SK-N-SH treated with all-trans-retinoic acid at 6 μM for 48 hours (cell line): ENCODE results near the gene TMC3.
A peak's percentile ranks its signal among the peaks of the same experiment; 100 is the strongest.

Experiments
- ATAC-seq: fragments of 200-7000 bp; cut with Tn5 transposase; 3 replicates; pipeline ENCODE4 v1.9.1; 2020; ENCODE audit warnings: mild to moderate bottlenecking, moderate library complexity
- ARNTL ChIP-seq: fragments of 450-650 bp; formaldehyde crosslinking; IDR thresholded peaks from 2 replicates; pipeline ENCODE4 v1.5.0; 2020; ENCODE audit warnings: low read depth, mild to moderate bottlenecking, moderate library complexity, borderline replicate concordance
- BACH2 ChIP-seq: fragments of 250-450 bp; sonication (Bioruptor Pico); IDR thresholded peaks from 2 replicates; pipeline ENCODE4 v1.9.0; 2021; ENCODE audit warnings: mild to moderate bottlenecking, borderline replicate concordance
- CREB5 ChIP-seq: fragments of 250-450 bp; sonication (Bioruptor Pico); IDR thresholded peaks from 2 replicates; pipeline ENCODE4 v1.5.1; 2020; ENCODE audit warnings: low read depth, mild to moderate bottlenecking, moderate library complexity
- CSDC2 ChIP-seq: fragments of 250-450 bp; sonication (Bioruptor Pico); IDR thresholded peaks from 2 replicates; pipeline ENCODE4 v1.5.0; 2020; ENCODE audit warnings: mild to moderate bottlenecking, moderate library complexity
- CSRNP3 ChIP-seq: fragments of 250-450 bp; sonication (Bioruptor Pico); IDR thresholded peaks from 2 replicates; pipeline ENCODE4 v1.5.1; 2021; ENCODE audit warnings: mild to moderate bottlenecking, moderate library complexity
- ESRRG ChIP-seq: fragments of 250-450 bp; sonication (Bioruptor Pico); IDR thresholded peaks from 2 replicates; pipeline ENCODE4 v1.6.1; 2021; ENCODE audit warnings: mild to moderate bottlenecking
- GLIS3 ChIP-seq: fragments of 250-450 bp; sonication (Bioruptor Pico); IDR thresholded peaks from 2 replicates; pipeline ENCODE4 v1.5.0; 2020; ENCODE audit warnings: mild to moderate bottlenecking, moderate library complexity
- ISL1 ChIP-seq: fragments of 250-450 bp; sonication (Bioruptor Pico); IDR thresholded peaks from 2 replicates; pipeline ENCODE4 v2.1.2; 2022; ENCODE audit warnings: mild to moderate bottlenecking, moderate library complexity
- OSR1 ChIP-seq: fragments of 250-450 bp; sonication (Bioruptor Pico); IDR thresholded peaks from 2 replicates; pipeline ENCODE4 v1.8.0; 2022; ENCODE audit warnings: moderate library complexity, mild to moderate bottlenecking, inconsistent platforms
- PATZ1 ChIP-seq: fragments of 250-450 bp; sonication (Bioruptor Pico); IDR thresholded peaks from 2 replicates; pipeline ENCODE4 v1.8.0; 2020; ENCODE audit warnings: mild to moderate bottlenecking, moderate library complexity, borderline replicate concordance
- PPARA ChIP-seq: fragments of 250-450 bp; sonication (Bioruptor Pico); IDR thresholded peaks from 2 replicates; pipeline ENCODE4 v1.5.0; 2020; ENCODE audit warnings: mild to moderate bottlenecking, borderline replicate concordance
- RARB ChIP-seq: fragments of 250-450 bp; sonication (Bioruptor Pico); IDR thresholded peaks from 2 replicates; pipeline ENCODE4 v1.8.0; 2021; ENCODE audit warnings: mild to moderate bottlenecking, moderate library complexity
- SNAI2 ChIP-seq: fragments of 250-450 bp; sonication (Bioruptor Pico); IDR thresholded peaks from 2 replicates; pipeline ENCODE4 v1.5.0; 2020; ENCODE audit warnings: mild to moderate bottlenecking, moderate library complexity
- TCF4 ChIP-seq: fragments of 250-450 bp; sonication (Bioruptor Pico); IDR thresholded peaks from 2 replicates; pipeline ENCODE4 v1.8.0; 2021; ENCODE audit warnings: mild to moderate bottlenecking, moderate library complexity, borderline replicate concordance
- TOX ChIP-seq: fragments of 250-450 bp; sonication (Bioruptor Pico); IDR thresholded peaks from 2 replicates; pipeline ENCODE4 v1.8.0; 2021; ENCODE audit warnings: mild to moderate bottlenecking, moderate library complexity, borderline replicate concordance
- TSHZ2 ChIP-seq: fragments of 250-450 bp; sonication (Bioruptor Pico); IDR thresholded peaks from 2 replicates; pipeline ENCODE4 v1.5.0; 2020; ENCODE audit warnings: mild to moderate bottlenecking, moderate library complexity
- ZC3H10 ChIP-seq: fragments of 250-450 bp; sonication (Bioruptor Pico); IDR thresholded peaks from 2 replicates; pipeline ENCODE4 v1.5.1; 2021; ENCODE audit warnings: mild to moderate bottlenecking, moderate library complexity
- ZNF565 ChIP-seq: fragments of 450-650 bp; formaldehyde crosslinking; conservative IDR thresholded peaks from 2 replicates; pipeline ENCODE4 v1.5.0; 2020; ENCODE audit warnings: low read depth, mild to moderate bottlenecking, moderate library complexity
- ZNF70 ChIP-seq: fragments of 450-650 bp; formaldehyde crosslinking; IDR thresholded peaks from 2 replicates; pipeline ENCODE4 v1.5.0; 2020; ENCODE audit warnings: mild to moderate bottlenecking, moderate library complexity
- ZNF8 ChIP-seq: fragments of 450-650 bp; formaldehyde crosslinking; IDR thresholded peaks from 2 replicates; pipeline ENCODE4 v1.5.0; 2020; ENCODE audit warnings: mild to moderate bottlenecking, moderate library complexity

Gene TMC3

GRCh38 chr15:81341351-81341750, 32.7 kb downstream of the TMC3 start:
- TF ChIP-seq CSDC2 (CRISPR knock-in tag) = no peak
- TF ChIP-seq ZNF8 (CRISPR knock-in tag) = no peak
- ATAC-seq = no peak

DNA sequence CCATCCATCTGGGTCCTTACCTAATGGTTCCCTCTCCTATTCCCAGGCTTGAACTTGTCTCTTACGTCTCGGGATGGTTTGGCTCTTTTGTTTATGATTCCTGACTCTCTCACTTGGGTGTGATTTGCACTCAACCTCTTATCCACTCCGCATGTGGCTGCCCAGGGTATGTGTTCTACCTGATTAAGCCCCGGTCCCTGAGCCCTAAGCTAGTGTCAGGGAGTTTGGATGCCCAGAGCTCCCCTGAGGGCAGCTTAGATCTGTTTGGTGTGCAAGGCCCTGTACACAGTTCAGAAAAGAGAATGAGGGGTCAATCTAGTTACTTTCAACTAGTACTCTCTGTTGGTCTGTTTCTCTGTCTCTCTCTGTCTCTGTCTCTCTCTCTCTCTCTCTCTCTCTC, 34.2 kb downstream of the TMC3 start:
- no peak for TF ChIP-seq CSDC2 (CRISPR knock-in tag)
- TF ChIP-seq ARNTL (CRISPR knock-in tag) = no peak
- no peak for TF ChIP-seq RARB (CRISPR knock-in tag)
- no peak for TF ChIP-seq ZNF70 (CRISPR knock-in tag)
- no peak for TF ChIP-seq ESRRG (CRISPR knock-in tag)
- no peak for TF ChIP-seq ZNF565 (CRISPR knock-in tag)
- TF ChIP-seq OSR1 (CRISPR knock-in tag) = no peak
- no peak for TF ChIP-seq ZC3H10 (CRISPR knock-in tag)
- TF ChIP-seq TSHZ2 (CRISPR knock-in tag) = no peak
- no peak for TF ChIP-seq ZNF8 (CRISPR knock-in tag)
- TF ChIP-seq TOX (CRISPR knock-in tag) = no peak
- TF ChIP-seq SNAI2 (CRISPR knock-in tag) = no peak
- TF ChIP-seq TCF4 = no peak
- no peak for TF ChIP-seq CREB5
- no peak for TF ChIP-seq ISL1
- ATAC-seq = no peak

GRCh38 chr15:81339321-81339720, 34.7 kb downstream of the TMC3 start:
- TF ChIP-seq PATZ1 (CRISPR knock-in tag) (no peak), GLIS3 (CRISPR knock-in tag) (no peak), ZC3H10 (CRISPR knock-in tag) (no peak), CSDC2 (CRISPR knock-in tag) (no peak), ZNF8 (CRISPR knock-in tag) (no peak), CREB5 (no peak), TOX (CRISPR knock-in tag) (no peak), ESRRG (CRISPR knock-in tag) (no peak), ZNF70 (CRISPR knock-in tag) (no peak), CSRNP3 (CRISPR knock-in tag) (no peak)
- no peak for ATAC-seq

DNA sequence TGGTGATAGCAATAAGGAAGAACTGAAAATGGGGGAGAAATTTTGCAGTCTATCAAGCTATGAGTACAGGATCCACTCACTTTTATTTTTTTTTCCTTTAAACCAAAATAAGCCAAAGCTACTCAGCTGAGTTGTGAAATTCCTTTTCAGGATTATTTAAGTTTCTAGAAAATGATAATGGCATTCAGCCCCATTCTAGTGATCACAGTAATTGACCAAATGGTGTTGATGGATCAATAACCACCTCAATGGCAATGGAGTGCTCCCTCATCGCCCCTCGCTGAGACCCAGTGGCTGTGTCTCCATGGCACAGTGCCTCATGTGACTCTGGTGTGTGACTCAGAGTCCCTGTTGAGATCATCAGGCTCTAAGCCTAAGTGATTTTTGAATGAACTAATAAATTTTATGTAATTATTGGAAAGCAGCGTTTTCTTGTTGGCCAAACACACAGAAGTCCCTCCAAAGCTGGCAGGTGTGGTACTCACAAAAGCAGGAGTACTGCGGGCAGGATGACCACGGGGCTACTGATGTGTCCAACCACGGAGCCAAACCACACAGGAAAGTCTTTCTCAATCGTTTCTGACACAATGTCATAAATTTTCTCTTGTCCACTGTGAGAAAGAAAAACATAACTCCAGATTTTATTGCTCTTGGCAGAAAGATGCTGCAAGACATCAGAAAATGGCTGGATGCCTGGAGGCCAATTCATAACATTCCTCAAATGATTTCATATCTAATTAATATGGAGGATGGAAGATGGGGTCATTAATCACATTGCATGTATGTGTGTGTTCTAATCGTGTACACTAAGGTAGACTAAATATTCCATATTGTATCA, 35.6 kb downstream of the TMC3 start:
- peak; percentile 61 for ATAC-seq
- no peak for TF ChIP-seq BACH2 (CRISPR knock-in tag)
- TF ChIP-seq TCF4 = no peak
- TF ChIP-seq TSHZ2 (CRISPR knock-in tag) = peak; percentile 79
- TF ChIP-seq ARNTL (CRISPR knock-in tag) = no peak
- TF ChIP-seq PPARA (CRISPR knock-in tag) = no peak
- TF ChIP-seq PATZ1 (CRISPR knock-in tag) = peak; percentile 90
- no peak for TF ChIP-seq TOX (CRISPR knock-in tag)
